Stromal cell of bone marrow (primary cell): Measurements from ENCODE around the gene FCER1G.
"Not testable (repeated sequence)": the region's sequence is repeated elsewhere in the genome, so short reads cannot be mapped to it uniquely, and the experiment has no call there.

Experiments used
- DNase-seq: peaks from one replicate; pipeline ENCODE4 v3.0.0-alpha.2; 2012; ENCODE audit warnings: low read depth

The FCER1G gene

DNA sequence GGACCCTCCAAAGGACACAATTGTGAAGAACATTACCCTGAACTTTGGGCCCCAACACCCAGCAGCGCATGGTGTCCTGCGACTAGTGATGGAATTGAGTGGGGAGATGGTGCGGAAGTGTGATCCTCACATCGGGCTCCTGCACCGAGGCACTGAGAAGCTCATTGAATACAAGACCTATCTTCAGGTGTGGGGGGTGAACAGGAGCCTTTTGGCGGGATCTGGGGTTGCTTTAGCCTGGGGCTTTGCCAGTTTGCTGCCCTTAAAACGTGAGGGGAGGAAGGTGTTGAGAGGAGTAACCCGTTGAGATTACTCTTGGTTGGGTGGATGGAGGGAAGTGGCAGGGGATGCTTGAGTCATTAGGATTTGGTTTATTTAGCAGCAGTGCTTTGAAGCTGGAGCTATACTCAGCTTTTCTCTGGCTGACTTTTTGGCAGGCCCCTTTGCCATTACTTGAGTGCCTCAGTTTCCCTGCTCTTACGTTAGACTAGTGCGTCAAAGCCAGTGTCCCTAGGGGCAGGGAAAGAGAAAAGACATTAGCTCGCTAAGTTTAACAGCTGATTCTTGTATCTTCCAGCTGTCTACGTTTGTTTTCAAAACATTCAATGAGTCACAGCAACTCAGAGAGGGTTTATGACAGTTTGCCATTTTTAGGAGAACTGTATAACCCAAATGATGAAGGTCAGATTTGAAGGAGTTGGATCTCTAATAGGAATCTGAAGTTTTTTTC is 8.5 kb upstream of the FCER1G start:
- DNase-seq, result no peak

DNA sequence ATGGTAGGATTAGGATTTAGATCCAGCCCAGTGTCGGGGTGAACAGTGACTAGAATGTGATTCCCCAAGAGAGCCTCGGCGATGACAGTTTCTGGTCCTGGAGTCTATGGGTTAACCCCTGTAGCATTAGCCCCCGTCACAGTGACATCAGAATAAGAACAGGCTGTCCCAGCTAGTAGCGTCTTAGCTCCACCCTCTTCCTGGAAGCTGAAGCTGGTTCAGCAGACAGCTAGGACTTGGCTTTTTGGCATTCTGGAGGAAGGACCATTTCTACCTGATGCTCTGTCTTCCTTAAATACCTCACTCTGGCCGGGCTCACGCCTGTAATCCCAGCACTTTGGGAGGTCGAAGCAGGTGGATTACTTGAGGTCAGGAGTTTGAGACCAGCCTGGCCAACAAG is 7.9 kb upstream of the FCER1G start:
- no peak for DNase-seq

DNA sequence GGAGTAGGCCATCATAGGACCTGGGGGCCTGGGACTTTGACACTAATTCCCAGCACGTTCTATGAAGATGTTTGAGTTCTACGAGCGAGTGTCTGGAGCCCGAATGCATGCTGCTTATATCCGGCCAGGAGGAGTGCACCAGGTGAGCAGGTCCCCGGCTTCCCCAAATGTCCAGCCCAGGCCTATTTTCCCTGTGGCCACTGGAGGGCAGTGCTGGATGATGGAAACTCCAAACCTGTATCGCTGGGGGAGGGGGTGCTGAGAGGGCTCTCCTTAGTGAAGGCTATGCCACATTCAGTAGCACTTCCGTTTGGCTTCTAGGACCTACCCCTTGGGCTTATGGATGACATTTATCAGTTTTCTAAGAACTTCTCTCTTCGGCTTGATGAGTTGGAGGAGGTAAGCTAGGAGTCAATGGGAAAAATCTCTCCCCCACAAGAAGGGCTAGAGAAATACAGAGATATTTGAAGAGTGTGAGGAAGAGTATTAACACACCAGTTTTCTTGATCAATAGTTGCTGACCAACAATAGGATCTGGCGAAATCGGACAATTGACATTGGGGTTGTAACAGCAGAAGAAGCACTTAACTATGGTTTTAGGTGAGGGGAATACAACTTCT is 5.2 kb upstream of the FCER1G start:
- DNase-seq, result peak; percentile 51

DNA sequence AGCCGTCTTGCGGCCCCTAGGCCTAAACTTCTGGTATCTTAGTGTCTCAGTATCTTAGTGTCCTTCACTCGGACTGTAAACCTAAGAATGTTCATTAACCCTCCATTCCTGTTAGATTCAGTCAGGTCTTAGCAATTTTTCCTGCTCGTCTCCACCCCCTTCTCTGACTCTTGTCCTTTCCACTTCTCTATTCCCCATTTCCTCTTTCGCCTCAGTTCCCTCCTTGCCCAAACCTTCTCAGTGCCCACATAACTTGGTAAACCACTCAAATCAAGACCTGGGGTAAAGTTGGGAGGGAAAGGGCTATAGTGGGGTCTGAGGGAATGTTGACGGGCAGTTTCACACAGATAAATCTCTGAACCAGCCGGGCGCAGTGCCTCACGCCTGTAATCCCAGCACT is 726 bp upstream of the FCER1G start:
- no peak for DNase-seq

DNA sequence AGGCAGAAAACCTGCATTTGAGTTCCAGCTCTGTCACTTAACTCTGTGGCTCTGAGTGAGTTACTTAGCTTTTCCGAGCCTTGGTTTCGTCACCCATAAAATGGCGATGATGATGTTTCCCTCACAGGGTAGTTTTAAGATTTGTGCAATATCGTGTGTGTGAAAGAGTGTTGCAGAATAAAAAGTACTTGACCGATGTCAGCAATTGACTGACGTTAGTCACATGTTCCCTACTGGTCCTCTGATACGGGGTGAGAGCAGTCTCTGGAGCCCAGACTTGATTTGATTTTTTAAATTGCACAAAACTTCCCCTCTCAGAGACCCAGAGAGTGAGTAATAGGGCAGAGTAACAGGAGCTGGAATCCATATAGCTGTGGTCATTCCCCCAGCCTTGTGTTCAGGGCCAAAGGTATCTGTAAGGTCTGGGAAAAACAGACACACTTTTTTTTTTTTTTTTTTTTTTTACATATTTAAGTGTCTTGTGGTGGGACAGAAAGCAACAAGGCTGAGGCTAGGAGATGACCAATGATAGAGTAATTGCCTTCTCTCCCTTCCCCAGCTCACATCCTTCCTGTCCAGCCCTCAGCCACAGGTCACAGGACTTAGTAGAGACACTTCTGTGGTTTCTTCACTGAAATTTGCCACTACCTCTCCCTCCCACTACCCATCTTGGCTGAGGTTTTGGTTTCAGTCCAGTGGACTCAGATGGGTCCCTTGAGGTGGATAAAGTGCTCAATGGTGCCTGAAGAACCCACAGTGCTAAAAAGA is 2.0 kb downstream of the FCER1G start:
- peak; percentile 81 for DNase-seq

DNA sequence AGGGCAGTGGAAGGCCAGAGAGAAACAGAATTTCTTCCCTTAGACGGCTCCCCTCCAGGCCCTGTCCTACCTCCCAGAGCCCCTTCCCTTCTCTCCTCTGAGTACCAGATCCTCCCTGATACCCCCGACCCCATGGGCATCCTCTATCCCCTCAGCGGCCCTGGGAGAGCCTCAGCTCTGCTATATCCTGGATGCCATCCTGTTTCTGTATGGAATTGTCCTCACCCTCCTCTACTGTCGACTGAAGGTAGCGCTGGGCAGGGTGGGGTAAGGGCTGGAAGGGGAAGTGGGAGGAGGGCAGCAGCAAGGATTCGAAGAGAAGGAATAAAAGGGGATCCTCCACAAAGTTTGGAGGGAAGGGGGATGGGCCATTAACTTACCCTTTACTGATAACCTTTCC is 2.7 kb downstream of the FCER1G start:
- no peak for DNase-seq

DNA sequence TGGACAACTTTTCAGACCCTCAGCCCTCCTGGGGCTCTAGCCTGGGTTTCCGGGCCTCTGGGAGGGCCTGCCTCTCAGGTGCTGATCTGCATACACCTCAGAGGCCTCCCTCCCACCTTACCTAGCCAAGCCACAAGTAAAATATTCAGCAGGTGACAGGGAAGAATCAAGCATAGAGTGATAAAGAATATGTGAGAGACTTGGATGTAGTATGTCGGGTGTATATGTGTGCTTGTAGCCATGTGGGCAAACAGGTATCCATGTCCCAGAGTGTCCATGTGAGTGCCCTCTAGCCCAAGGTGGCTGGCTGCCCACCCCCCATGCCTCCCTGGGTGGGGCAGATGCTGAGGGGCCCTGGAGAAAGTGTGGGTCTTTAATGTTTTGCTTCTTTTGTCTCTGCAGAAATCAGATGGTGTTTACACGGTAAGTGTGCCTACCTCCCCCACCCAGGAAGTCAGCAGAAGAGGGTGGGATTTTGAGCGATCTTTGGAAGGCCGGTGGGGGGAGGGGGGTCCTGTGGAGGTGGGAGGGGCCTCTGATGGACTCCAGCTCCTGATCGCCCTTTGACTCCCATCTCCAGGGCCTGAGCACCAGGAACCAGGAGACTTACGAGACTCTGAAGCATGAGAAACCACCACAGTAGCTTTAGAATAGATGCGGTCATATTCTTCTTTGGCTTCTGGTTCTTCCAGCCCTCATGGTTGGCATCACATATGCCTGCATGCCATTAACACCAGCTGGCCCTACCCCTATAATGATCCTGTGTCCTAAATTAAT is 3.4 kb downstream of the FCER1G start:
- DNase-seq, result no peak

DNA sequence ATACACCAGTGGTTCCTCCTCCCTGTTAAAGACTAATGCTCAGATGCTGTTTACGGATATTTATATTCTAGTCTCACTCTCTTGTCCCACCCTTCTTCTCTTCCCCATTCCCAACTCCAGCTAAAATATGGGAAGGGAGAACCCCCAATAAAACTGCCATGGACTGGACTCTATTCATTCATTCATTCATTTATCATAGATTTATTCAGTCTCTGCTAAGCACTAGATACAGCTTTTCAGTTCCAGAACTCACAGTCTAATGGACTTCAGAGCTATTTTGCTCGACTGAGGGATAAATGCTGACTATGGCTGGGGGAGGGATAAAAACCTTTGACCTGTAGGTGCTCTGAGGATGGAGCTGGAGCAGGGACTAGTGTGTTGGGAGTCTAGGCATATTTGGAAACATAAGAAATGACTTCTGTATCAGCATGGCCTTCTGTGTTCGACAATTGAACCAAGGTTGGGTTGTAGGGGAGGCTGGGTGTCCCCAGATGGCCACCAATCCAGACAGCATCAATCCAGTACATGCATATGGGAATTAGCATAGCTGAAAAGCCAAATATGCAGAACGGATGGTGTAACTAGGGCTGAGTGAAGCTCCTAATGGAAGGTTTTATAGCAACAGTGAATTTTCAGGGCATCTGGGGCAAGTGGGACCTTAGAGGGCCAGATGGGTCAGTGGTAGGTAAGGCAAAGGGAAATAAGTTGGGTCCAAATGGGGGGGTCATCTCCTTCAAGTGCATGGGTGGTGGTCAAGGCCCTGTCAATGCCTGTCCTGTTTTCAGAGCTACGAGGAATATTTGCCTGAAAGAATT is 4.2 kb downstream of the FCER1G start:
- DNase-seq, result no peak

DNA sequence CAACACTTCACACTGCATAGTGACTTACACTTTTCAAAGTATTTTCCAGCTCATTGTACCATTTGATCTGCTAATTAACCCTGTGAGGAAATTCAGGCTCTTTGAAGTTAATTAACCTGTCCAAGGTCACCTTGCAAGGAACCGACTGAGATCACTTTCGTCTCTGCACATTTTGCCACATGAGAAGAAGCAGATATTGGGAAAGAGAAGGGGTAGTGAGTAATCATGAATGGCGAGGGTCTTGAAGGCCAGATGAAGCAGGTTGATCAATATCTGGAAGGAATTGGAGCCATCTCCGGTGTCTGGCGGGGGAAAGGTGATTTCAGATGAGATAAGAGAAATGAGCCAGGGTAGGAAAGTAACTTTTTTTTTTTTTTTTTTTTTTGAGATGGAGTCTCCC is 4.9 kb downstream of the FCER1G start:
- no peak for DNase-seq

DNA sequence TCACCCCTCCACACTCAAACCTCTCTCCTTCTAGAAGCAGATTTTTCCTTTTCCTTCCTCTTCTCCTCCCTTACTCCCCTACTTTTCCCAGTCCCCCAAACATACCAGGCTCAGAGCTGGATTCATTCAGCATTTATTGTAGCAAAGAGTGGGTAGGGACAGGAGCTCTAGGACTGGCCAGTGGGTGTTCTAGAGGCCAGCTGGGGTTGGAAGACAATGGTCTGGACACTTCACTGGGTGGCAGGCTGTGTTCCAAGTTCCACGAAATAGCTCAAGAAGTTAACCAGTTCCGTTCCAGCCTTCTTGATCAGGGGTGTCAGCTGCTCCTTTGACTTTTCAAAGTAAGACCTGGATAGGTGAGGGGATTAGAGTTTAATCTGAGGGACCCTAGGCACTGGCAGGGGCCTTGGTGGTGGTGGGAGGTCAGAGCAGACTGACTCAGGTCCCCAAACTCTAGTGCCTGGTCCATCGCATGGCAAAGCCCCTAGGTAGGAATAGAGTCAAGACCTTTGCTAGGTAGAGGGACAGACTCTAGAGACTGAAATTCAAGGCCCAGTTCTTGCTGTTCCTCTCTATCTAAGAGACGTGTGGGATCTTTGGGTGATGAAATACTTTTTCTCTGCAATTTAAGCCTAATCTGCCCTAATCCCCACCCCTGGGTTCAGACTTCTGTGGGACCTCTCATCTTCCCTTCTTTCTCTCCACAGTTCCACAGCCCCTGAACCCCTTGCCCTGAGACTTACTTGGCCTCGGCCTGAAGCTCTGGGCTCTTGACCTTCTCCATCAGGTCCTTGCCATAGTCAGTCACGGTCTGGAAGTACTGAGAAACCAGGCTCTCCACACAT is 7.3 kb downstream of the FCER1G start:
- DNase-seq, result no peak

DNA sequence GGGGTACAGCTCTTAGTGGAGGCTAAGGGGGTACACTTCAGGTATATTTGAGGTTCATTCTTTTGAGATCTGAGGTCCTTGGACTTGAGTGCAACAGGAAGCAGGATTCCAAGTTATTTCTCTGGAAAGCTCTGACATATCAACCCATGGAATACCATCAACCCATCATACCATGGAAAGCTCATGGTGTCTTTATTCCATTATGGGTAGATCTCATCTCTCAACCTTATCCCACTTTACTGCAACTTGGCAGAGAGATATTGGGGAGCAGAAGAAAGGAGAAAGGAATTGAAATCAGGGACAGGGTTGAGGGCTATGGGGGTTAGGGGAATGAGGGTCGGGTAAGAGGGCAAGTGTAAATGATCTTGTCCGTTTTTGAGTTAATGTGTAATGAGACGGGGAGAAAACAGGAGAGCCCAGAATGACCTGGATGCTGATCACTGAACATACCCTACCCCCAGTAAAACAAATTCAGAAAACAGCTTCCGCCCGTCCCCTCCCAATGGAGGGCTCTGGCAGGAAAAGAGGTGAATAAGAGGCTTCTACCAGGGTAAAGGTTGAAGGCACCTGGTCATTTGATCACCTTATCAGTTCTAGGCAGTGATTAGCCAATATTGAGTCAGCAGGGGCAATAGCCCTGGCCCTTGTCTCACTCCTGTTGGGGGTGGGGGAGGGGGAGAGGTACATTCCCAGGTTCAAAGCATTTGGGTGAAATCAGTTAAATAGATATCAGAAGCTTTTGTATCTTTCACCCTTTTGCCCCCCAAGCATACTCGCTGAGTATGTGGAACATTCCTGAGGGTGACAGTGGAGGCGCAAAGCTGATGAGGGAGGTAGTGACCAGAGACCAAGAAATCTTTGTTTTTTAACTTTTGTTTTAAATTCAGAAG is 9.0 kb downstream of the FCER1G start:
- DNase-seq, result no peak

DNA sequence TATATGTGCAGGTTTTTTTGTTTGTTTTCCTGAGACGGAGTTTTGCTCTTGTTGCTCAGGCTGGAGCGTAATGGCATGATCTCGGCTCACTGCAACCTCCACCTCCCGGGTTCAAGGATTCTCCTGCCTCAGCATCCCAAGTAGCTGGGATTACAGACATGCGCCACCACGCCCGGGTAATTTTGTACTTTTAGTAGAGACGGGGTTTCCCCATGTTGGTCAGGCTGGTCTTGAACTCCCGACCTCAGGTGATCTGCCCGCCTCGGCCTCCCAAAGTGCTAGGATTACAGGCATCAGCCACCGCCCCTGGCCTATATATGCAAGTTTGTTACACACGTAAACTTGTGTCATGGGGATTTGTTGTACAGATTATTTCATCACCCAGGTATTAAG is 9.6 kb downstream of the FCER1G start:
- not testable (repeated sequence) for DNase-seq

DNA sequence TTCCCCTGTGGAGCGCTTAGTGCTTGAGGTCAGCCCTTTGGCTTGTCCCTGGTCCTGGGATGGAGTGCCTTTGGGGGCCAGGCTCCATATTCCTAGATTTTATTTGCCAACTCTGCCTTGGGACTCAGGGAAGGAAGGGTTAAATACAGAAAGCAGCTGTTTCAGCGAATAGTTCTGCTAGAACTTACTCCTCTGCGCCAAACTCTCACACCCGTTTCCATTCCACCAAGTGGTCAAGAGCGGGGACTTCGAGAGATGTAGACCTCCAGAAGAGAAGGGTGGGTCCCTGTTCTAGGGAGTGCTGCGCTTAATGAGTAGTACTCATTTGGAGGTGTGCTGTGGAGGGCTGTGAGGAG is 10.1 kb downstream of the FCER1G start:
- no peak for DNase-seq

DNA sequence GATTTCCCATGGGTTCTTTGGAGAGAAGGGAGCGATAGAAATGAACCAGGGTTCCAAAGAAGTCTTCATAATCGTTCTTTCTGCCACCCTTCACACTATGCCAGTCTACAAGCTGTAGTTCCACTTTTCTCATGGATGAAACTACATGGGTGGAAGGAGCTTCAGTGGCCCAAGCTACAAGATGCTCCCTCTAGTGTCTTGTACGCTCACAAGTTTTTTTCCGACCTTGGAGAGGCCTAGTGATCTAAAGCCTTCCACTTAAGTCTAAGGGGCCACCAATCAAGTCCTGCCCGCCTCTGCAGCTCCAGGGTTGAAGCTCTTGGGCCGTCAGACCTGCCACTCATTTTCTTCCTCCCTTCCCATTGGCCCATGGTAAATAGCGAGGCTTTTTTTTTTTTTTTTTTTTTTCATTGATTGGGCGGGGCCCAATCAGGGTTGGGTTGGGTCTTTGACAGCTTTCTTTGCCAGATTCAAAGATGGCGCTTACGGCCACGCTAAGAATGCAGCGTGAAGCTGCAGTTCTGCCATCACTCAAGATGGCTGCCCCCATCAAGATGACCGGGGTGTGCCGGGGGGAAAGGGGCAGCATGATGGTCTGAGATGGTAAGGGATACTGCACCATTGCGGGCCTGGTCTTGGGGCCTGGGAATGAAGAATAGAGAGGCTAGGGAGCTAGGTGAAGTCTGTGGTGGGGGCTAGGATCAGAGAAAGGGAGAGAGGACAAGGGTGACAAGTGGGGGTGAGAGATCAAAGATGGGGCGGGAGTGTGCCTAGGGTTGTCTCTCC is 10.6 kb downstream of the FCER1G start, which contains the start of gene TOMM40L:
Gene TOMM40L (plus strand): TSS at position 527 of the 786 bp plus-strand sequence. CDS start 430 bp downstream, outside the sequence.
- DNase-seq, result peak; percentile 100

DNA sequence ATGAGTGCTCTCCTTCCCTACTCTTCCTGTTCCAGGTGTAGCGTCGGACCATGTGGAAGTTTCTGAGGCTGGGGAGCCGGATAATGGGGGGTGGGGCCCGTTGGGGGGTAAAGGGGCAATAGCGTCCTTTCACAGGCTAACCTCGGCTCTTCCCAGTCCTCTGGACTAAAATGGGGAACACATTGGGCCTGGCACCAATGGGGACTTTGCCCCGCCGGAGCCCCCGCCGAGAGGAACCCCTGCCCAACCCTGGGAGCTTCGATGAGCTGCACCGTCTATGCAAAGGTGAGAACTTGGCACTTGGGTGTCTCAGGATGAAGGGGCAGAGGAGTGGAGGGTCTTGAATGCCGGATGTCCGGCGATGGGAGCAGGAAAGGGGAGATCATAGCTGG is 11.2 kb downstream of the FCER1G start:
- no peak for DNase-seq

DNA sequence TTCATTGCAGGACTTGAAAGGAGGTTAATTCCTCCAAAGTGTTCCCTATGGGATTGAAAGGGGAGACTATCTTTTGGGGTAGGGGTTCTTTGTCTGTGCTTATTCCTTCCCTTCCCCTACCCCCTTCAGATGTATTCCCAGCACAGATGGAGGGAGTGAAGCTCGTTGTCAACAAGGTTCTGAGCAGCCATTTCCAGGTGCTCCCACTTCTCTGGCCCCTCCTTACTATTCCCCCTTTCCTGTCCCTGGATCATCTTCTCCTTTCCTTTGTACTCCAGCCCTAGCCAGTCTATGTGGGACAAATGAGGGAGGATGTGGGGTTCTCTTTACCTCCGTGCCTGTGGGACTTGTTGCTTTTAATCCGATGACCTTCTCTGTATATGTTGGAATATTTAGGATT is 11.7 kb downstream of the FCER1G start:
- no peak for DNase-seq

DNA sequence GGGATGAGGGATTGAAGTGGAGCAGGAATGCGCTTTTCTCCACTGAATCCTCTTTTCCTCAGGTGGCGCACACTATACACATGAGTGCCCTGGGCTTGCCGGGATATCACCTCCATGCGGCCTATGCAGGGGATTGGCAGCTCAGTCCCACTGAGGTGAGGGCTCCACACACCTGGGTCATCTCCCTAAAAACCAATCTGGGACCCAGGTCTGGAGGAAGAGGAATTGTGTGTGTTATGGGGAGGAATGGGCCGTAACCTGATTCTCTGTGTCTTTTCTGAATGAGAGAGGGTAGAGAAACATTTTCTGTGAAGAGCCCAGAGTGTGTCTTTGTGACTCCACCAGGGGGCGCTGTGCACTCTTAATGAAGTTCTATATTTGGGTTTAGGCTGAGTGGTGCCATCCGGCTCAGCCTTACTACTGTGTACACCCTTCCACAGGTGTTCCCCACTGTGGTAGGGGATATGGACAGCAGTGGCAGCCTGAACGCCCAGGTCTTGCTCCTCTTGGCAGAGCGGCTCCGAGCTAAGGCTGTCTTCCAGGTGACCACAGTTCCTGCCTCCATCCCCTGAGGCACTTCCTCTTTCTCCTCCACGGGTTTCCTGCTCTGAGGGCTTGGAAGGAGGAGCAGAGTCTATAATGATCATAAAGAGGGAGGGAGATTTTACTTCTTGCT is 12.2 kb downstream of the FCER1G start:
- peak; percentile 48 for DNase-seq

DNA sequence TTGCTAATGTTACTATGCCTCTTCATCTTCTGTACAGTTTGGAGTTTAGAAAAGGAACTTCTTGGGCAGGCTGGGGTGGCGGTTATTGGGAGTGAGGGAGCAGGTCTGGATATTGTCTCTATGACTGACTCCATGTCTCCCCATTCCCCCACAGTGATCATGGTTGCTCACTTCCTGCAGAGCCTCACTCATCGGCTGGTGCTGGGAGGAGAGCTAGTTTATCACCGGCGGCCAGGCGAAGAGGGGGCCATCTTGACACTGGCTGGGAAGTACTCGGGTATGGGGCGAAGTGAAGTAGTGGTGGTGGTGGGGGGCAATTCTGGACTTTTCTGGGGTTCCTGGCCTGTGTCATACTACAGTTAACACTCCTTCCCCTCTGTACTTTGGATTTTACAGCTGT is 12.9 kb downstream of the FCER1G start:
- no peak for DNase-seq
